ENCODE measurements around the gene VSIG10L2.

The VSIG10L2 gene

GRCh38 chr11:126002181-126002580, 56.3 kb downstream of the VSIG10L2 start:
- no peak for DNase-seq (ENCODE audit: low spot score)
- CTCF ChIA-PET, result no interaction called here
- POLR2A ChIA-PET (ENCODE audit: low non-redundant PET), result no interaction called here
- no peak overlapping the region for H3K27ac ChIP-seq
- no peak for TF ChIP-seq CTCF (conservative IDR thresholded peaks at IDR 0.05; ENCODE audit: low read depth)
